Endodermal cell (in vitro differentiated cells): ENCODE data around the gene ITK. TPM values are rescaled to one million over a fixed set of nuclear protein-coding genes. Genes with fewer than 3 reads are reported as not detected.
"Not testable (repeated sequence)": the region's sequence is repeated elsewhere in the genome, so short reads cannot be mapped to it uniquely, and the experiment has no call there.

Experiments
- DNase-seq: peaks from one replicate; pipeline ENCODE4 v3.0.0-alpha.2; 2017
- H3K27ac ChIP-seq: 2 replicates; pipeline ENCODE4 v1.5.1; 2013; ENCODE audit warnings: mild to moderate bottlenecking, low read depth, low read length, moderate library complexity
- H3K27me3 ChIP-seq: 2 replicates; pipeline ENCODE4 v1.6.1; 2013; ENCODE audit warnings: mild to moderate bottlenecking, low read length, moderate library complexity; ENCODE audit not compliant: insufficient read depth, control insufficient read depth, poor library complexity, severe bottlenecking
- H3K36me3 ChIP-seq: 2 replicates; pipeline ENCODE4 v1.7.0; 2013; ENCODE audit warnings: mild to moderate bottlenecking, low read length, moderate library complexity; ENCODE audit not compliant: control insufficient read depth, insufficient read depth
- H3K4me1 ChIP-seq: one replicate; pipeline ENCODE4 v1.7.0; 2013; ENCODE audit warnings: low read length; ENCODE audit not compliant: control insufficient read depth, insufficient read depth
- H3K4me3 ChIP-seq: 2 replicates; pipeline ENCODE4 v1.5.1; 2013; ENCODE audit warnings: mild to moderate bottlenecking, low read length, moderate library complexity
- H3K9ac ChIP-seq: 2 replicates; pipeline ENCODE4 v1.6.1; 2013; ENCODE audit warnings: mild to moderate bottlenecking, low read length, moderate library complexity; ENCODE audit not compliant: poor library complexity, severe bottlenecking; ENCODE audit errors: extremely low read depth
- H3K9me3 ChIP-seq: 2 replicates; pipeline ENCODE4 v1.6.1; 2013; ENCODE audit warnings: mild to moderate bottlenecking, low read length, moderate library complexity; ENCODE audit not compliant: control insufficient read depth
- H3K27ac Mint-ChIP-seq: 2 replicates; pipeline ENCODE4 v1.8.0; 2020; ENCODE audit warnings: mixed read lengths
- H3K27me3 Mint-ChIP-seq: 2 replicates; pipeline ENCODE4 v1.8.0; 2021; ENCODE audit warnings: mild to moderate bottlenecking, mixed read lengths; ENCODE audit not compliant: insufficient read depth
- H3K36me3 Mint-ChIP-seq: 2 replicates; pipeline ENCODE4 v1.8.0; 2020; ENCODE audit warnings: low read depth, mixed read lengths
- H3K4me1 Mint-ChIP-seq: 2 replicates; pipeline ENCODE4 v1.8.0; 2020; ENCODE audit warnings: mixed read lengths
- H3K4me3 Mint-ChIP-seq: 2 replicates; pipeline ENCODE4 v1.8.0; 2020; ENCODE audit warnings: mild to moderate bottlenecking, moderate library complexity, mixed read lengths
- H3K9me3 Mint-ChIP-seq: 2 replicates; pipeline ENCODE4 v1.8.0; 2020; ENCODE audit warnings: mild to moderate bottlenecking, mixed read lengths
- CTCF ChIP-seq: fragments of 200-600 bp; sonication (generic); conservative IDR thresholded peaks from 2 replicates; pipeline ENCODE4 v1.5.0; 2021; ENCODE audit warnings: antibody characterized with exemption, mild to moderate bottlenecking
- WGBS, 2 experiments: methylation state at CpG; one replicate each; pipeline versions ENCODE4 v1.1.5 to v1.1.7; 2013; ENCODE audit warnings: missing lambda C conversion rate in 2 of 2, mixed read lengths in 1 of 2; ENCODE audit not compliant: insufficient coverage in 1 of 2, insufficient read length in 1 of 2; 5-methylcytosine and 5-hydroxymethylcytosine counted together
- total RNA-seq, 2 donors: library from RNA; stranded (reverse); fragmentation: NEBNext Ultra II Directional in 1 of 2; extraction: Animal tissue kit (Norgen Biotek cat#: 25700) in 1 of 2; gene quantifications; 2 replicates in 1 of 2; 3 replicates in 1 of 2; pipeline ENCODE4 v1.2.1, GENCODE V29; 2021

Gene ITK
- total RNA-seq, 2 donors from 2014 or later, result 0.31 to 0.38 TPM

GRCh38 chr5:157203417-157203816, 22.8 kb downstream of the ITK start:
- 87 to 91% methylated on average over 4 of the region's 4 CpGs for WGBS, 2 experiments

GRCh38 chr5:157204765-157205164, 24.1 kb downstream of the ITK start:
- H3K4me1 ChIP-seq, result no peaks in the 10 kb centered on the region
- H3K36me3 ChIP-seq, result no peaks in the 10 kb centered on the region
- no peaks in the 10 kb centered on the region for H3K27me3 ChIP-seq
- WGBS, 2 experiments, result 83 to 97% methylated on average over 1 to 4 of the region's 4 CpGs
- Mint-ChIP-seq H3K36me3 (no peaks in the 10 kb centered on the region), H3K9me3 (no peaks in the 10 kb centered on the region), H3K27me3 (no peaks in the 10 kb centered on the region), H3K4me1 (peaks cover 3% of the 10 kb centered on the region), H3K4me3 (no peak overlapping the region), H3K27ac (no peak overlapping the region)
- H3K27ac ChIP-seq, result no peak overlapping the region
- H3K9me3 ChIP-seq, result peaks cover 18% of the 10 kb centered on the region
- TF ChIP-seq CTCF, result no peak
- H3K9ac ChIP-seq, result no peak overlapping the region
- H3K4me3 ChIP-seq, result no peak overlapping the region
- DNase-seq, result no peak

More at GRCh38 chr5:157203417-157203816, 22.8 kb downstream of the ITK start:
- H3K4me1 Mint-ChIP-seq, result peaks cover 3% of the 10 kb centered on the region
- Histone ChIP-seq H3K4me1 (no peaks in the 10 kb centered on the region), H3K9me3 (peaks cover 18% of the 10 kb centered on the region), H3K4me3 (no peak overlapping the region), H3K27me3 (no peaks in the 10 kb centered on the region), H3K27ac (no peak overlapping the region), H3K36me3 (no peaks in the 10 kb centered on the region), H3K9ac (no peak overlapping the region)
- H3K36me3 Mint-ChIP-seq, result no peaks in the 10 kb centered on the region
- no peak overlapping the region for H3K4me3 Mint-ChIP-seq
- DNase-seq, result no peak
- H3K27ac Mint-ChIP-seq, result no peak overlapping the region
- no peak for TF ChIP-seq CTCF
- H3K9me3 Mint-ChIP-seq, result no peaks in the 10 kb centered on the region
- H3K27me3 Mint-ChIP-seq, result no peaks in the 10 kb centered on the region

GRCh38 chr5:157205708-157206107, 25.1 kb downstream of the ITK start:
- Mint-ChIP-seq H3K4me1 (peaks cover 3% of the 10 kb centered on the region), H3K27me3 (no peaks in the 10 kb centered on the region), H3K27ac (no peak overlapping the region), H3K4me3 (no peak overlapping the region), H3K9me3 (no peaks in the 10 kb centered on the region), H3K36me3 (no peaks in the 10 kb centered on the region)
- Histone ChIP-seq H3K27me3 (no peaks in the 10 kb centered on the region), H3K9me3 (peaks cover 18% of the 10 kb centered on the region), H3K4me1 (no peaks in the 10 kb centered on the region), H3K9ac (no peak overlapping the region), H3K4me3 (no peak overlapping the region), H3K36me3 (no peaks in the 10 kb centered on the region), H3K27ac (no peak overlapping the region)
- DNase-seq, result no peak
- TF ChIP-seq CTCF, result no peak
- WGBS, 2 experiments, result 95 to 100% methylated on average over 3 to 6 of the region's 6 CpGs

GRCh38 chr5:157210652-157211051, 30.0 kb downstream of the ITK start:
- not testable (repeated sequence) for H3K4me1 Mint-ChIP-seq, H3K9ac ChIP-seq, H3K36me3 Mint-ChIP-seq, H3K4me1 ChIP-seq, H3K27me3 Mint-ChIP-seq, H3K9me3 ChIP-seq, H3K27ac ChIP-seq, H3K27me3 ChIP-seq, H3K27ac Mint-ChIP-seq, H3K9me3 Mint-ChIP-seq, H3K4me3 Mint-ChIP-seq, H3K36me3 ChIP-seq, DNase-seq, H3K4me3 ChIP-seq
- WGBS, 2 experiments, result 100% methylated on average over 1 of the region's 1 CpG; no CpG with 5 or more reads in 1 of the 2 experiments
